H9 (cell line): ENCODE results near the gene MTURN. TPM values are rescaled to one million over a fixed set of nuclear protein-coding genes. Genes with fewer than 3 reads are reported as not detected.

ENCODE experiments used
- DNase-seq: peaks from one replicate; pipeline ENCODE4 v3.0.0-alpha.2; 2017
- H2AFZ ChIP-seq: one replicate; pipeline ENCODE4 v1.6.1; 2013; ENCODE audit warnings: mild to moderate bottlenecking, low read length, control low read depth, moderate library complexity
- H2AK5ac ChIP-seq: 2 replicates; pipeline ENCODE4 v1.6.1; 2013; ENCODE audit warnings: low read length, control low read depth, mixed read lengths; ENCODE audit not compliant: insufficient read length
- H2BK120ac ChIP-seq: one replicate; pipeline ENCODE4 v1.6.1; 2013; ENCODE audit warnings: low read depth, mild to moderate bottlenecking, low read length, control low read depth, inconsistent platforms; ENCODE audit not compliant: poor library complexity, severe bottlenecking
- H2BK12ac ChIP-seq: 2 replicates; pipeline ENCODE4 v1.6.1; 2013; ENCODE audit warnings: low read length, control low read depth, mixed read lengths, low read depth; ENCODE audit not compliant: insufficient read length
- H2BK15ac ChIP-seq: 2 replicates; pipeline ENCODE4 v1.6.1; 2013; ENCODE audit warnings: low read depth, low read length, control low read depth
- H2BK20ac ChIP-seq: one replicate; pipeline ENCODE4 v1.6.1; 2013; ENCODE audit warnings: low read depth, mild to moderate bottlenecking, low read length, control low read depth, inconsistent platforms; ENCODE audit not compliant: poor library complexity, severe bottlenecking
- H2BK5ac ChIP-seq: 2 replicates; pipeline ENCODE4 v1.6.1; 2013; ENCODE audit warnings: low read length, control low read depth, mixed read lengths; ENCODE audit not compliant: insufficient read length
- H3K14ac ChIP-seq: 2 replicates; pipeline ENCODE4 v1.6.1; 2013; ENCODE audit warnings: low read length, control low read depth; ENCODE audit not compliant: insufficient read depth
- H3K18ac ChIP-seq: 2 replicates; pipeline ENCODE4 v1.6.1; 2013; ENCODE audit warnings: low read depth, mild to moderate bottlenecking, mixed read lengths, low read length, control low read depth; ENCODE audit not compliant: insufficient read length
- H3K23ac ChIP-seq: 2 replicates; pipeline ENCODE4 v1.6.1; 2013; ENCODE audit warnings: low read length, control low read depth, mixed read lengths, low read depth; ENCODE audit not compliant: insufficient read length
- H3K23me2 ChIP-seq: 2 replicates; pipeline ENCODE4 v1.6.1; 2013; ENCODE audit warnings: low read depth, mild to moderate bottlenecking, mixed read lengths, low read length, control low read depth; ENCODE audit not compliant: insufficient read length, poor library complexity, severe bottlenecking
- H3K27ac ChIP-seq: 2 replicates; pipeline ENCODE4 v1.5.1; 2013; ENCODE audit warnings: low read length, control low read depth, mixed read lengths, low read depth; ENCODE audit not compliant: insufficient read length
- H3K27me3 ChIP-seq: 2 replicates; pipeline ENCODE4 v1.6.1; 2013; ENCODE audit warnings: low read length, control low read depth, inconsistent platforms; ENCODE audit not compliant: insufficient read depth
- H3K4ac ChIP-seq: 2 replicates; pipeline ENCODE4 v1.6.1; 2013; ENCODE audit warnings: low read depth, mild to moderate bottlenecking, control low read depth, inconsistent platforms, low read length, moderate library complexity
- H3K4me1 ChIP-seq: 2 replicates; pipeline ENCODE4 v1.6.1; 2013; ENCODE audit warnings: low read length, control low read depth, inconsistent platforms; ENCODE audit not compliant: insufficient read depth
- H3K4me2 ChIP-seq: 2 replicates; pipeline ENCODE4 v1.6.1; 2013; ENCODE audit warnings: low read length, control low read depth, mixed read lengths; ENCODE audit not compliant: insufficient read length, insufficient read depth
- H3K56ac ChIP-seq: 2 replicates; pipeline ENCODE4 v1.6.1; 2013; ENCODE audit warnings: low read depth, mild to moderate bottlenecking, mixed read lengths, low read length, control low read depth; ENCODE audit not compliant: insufficient read length
- H3K79me1 ChIP-seq: 2 replicates; pipeline ENCODE4 v1.6.1; 2013; ENCODE audit warnings: low read depth, mild to moderate bottlenecking, moderate library complexity, low read length, control low read depth, inconsistent platforms; ENCODE audit not compliant: insufficient read depth, poor library complexity, severe bottlenecking
- H3K79me2 ChIP-seq: 2 replicates; pipeline ENCODE4 v1.6.1; 2013; ENCODE audit warnings: low read length, control low read depth, inconsistent platforms; ENCODE audit not compliant: insufficient read depth
- H3K9ac ChIP-seq: 2 replicates; pipeline ENCODE4 v1.6.1; 2013; ENCODE audit warnings: low read length, control low read depth, mixed read lengths; ENCODE audit not compliant: insufficient read length; ENCODE audit errors: extremely low read depth
- H3K9me3 ChIP-seq: one replicate; pipeline ENCODE4 v1.6.1; 2013; ENCODE audit warnings: low read depth, low read length, inconsistent platforms; ENCODE audit not compliant: control insufficient read depth
- H3T11ph ChIP-seq: one replicate; pipeline ENCODE4 v1.6.1; 2013; ENCODE audit warnings: mild to moderate bottlenecking, low read length, control low read depth, inconsistent platforms
- H4K20me1 ChIP-seq: one replicate; pipeline ENCODE4 v1.6.1; 2013; ENCODE audit not compliant: control insufficient read depth, insufficient read length, insufficient read depth
- H4K5ac ChIP-seq: 2 replicates; pipeline ENCODE4 v1.6.1; 2013; ENCODE audit warnings: low read depth, mild to moderate bottlenecking, mixed read lengths, low read length, control low read depth; ENCODE audit not compliant: insufficient read length
- H4K8ac ChIP-seq: replicated peaks from 2 replicates; pipeline ENCODE4 v1.6.1; 2013; ENCODE audit warnings: low read length, control low read depth, mixed read lengths, low read depth; ENCODE audit not compliant: insufficient read length
- H4K91ac ChIP-seq: 2 replicates; pipeline ENCODE4 v1.6.1; 2013; ENCODE audit warnings: low read depth, mild to moderate bottlenecking, moderate library complexity, mixed read lengths, low read length, control low read depth; ENCODE audit not compliant: insufficient read length
- H3K27ac Mint-ChIP-seq, 3 experiments: 2 replicates in 2 of 3; 3 replicates in 1 of 3; pipeline ENCODE4 v1.8.0; 2020 to 2021; ENCODE audit warnings: mixed read lengths in 3 of 3, mild to moderate bottlenecking in 1 of 3, moderate library complexity in 1 of 3
- H3K27me3 Mint-ChIP-seq: 2 replicates; pipeline ENCODE4 v1.8.0; 2021; ENCODE audit warnings: low read depth, mild to moderate bottlenecking, moderate library complexity, mixed read lengths
- H3K36me3 Mint-ChIP-seq, 3 experiments: 2 replicates in 2 of 3; 3 replicates in 1 of 3; pipeline ENCODE4 v1.8.0; 2020 to 2021; ENCODE audit warnings: low read depth in 3 of 3, mixed read lengths in 3 of 3; ENCODE audit not compliant: insufficient read depth in 1 of 3
- H3K4me1 Mint-ChIP-seq, 2 experiments: 2 replicates each; pipeline ENCODE4 v1.8.0; 2020; ENCODE audit warnings: mixed read lengths in 2 of 2
- H3K4me3 Mint-ChIP-seq, 2 experiments: 2 replicates in 1 of 2; 3 replicates in 1 of 2; pipeline ENCODE4 v1.8.0; 2020 to 2021; ENCODE audit warnings: mild to moderate bottlenecking in 2 of 2, mixed read lengths in 2 of 2, moderate library complexity in 1 of 2
- H3K9me3 Mint-ChIP-seq, 2 experiments: 2 replicates in 1 of 2; 3 replicates in 1 of 2; pipeline ENCODE4 v1.8.0; 2020; ENCODE audit warnings: mild to moderate bottlenecking in 2 of 2, mixed read lengths in 2 of 2, moderate library complexity in 1 of 2
- CTCF ChIP-seq: fragments of 200-600 bp; sonication (generic); conservative IDR thresholded peaks from 3 replicates; pipeline ENCODE4 v1.8.0; 2021; ENCODE audit warnings: antibody characterized with exemption, mild to moderate bottlenecking
- WGBS: extraction: QIAGEN DNeasy Blood & Tissue Kit; methylation state at CpG from one replicate; pipeline ENCODE4 v1.1.7; 2013; ENCODE audit warnings: missing lambda C conversion rate, low lambda C conversion rate, mixed read lengths; ENCODE audit not compliant: insufficient read length; ENCODE audit errors: extremely low coverage; 5-methylcytosine and 5-hydroxymethylcytosine counted together
- total RNA-seq: library from RNA; stranded (reverse); gene quantifications from 2 replicates; pipeline ENCODE4 v1.2.1, GENCODE V29; 2021

The MTURN gene
- total RNA-seq, 1 experiment from 2014 or later: 3.4 TPM

DNA sequence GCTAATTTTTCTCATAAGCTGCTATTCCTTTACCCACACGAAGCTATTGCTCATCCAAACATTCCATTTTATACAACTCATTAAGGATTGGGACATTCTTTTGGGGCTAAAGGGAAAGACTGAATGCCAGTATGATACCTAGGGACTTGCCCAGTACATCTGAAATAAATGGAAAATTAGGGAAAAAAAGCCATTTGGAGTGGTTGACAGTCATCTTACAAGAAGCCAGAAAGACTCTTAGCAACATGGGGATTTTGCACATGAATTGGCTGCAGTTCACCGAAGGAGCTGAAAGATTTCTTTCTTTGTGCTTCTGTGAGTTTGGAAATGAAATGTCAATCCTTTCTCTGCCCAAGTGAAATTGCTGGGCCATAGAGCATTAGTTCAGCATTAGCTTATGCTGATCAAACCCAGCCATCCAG is 43.3 kb upstream of the MTURN start:
- no peak for DNase-seq
- peaks cover 9% of the 10 kb centered on the region in 2 experiments for H3K4me1 Mint-ChIP-seq
- Histone ChIP-seq H3K56ac (no peak overlapping the region), H4K20me1 (no peaks in the 10 kb centered on the region), H2BK20ac (no peak overlapping the region), H4K8ac (no peak overlapping the region), H3K4ac (no peak overlapping the region), H3K18ac (no peak overlapping the region), H3T11ph (no peak overlapping the region), H3K23me2 (no peaks in the 10 kb centered on the region), H2BK12ac (no peak overlapping the region), H3K27me3 (no peaks in the 10 kb centered on the region), H2BK5ac (no peak overlapping the region), H2BK120ac (no peak overlapping the region), H3K4me1 (no peaks in the 10 kb centered on the region; the same call in 1 of the 2 replicates), H3K14ac (no peak overlapping the region), H3K27ac (no peak overlapping the region), H4K91ac (no peak overlapping the region), H2BK15ac (no peak overlapping the region), H3K9me3 (no peaks in the 10 kb centered on the region), H3K79me2 (no peaks in the 10 kb centered on the region), H2AK5ac (no peak overlapping the region), H2AFZ (no peak overlapping the region), H3K79me1 (no peaks in the 10 kb centered on the region), H4K5ac (no peak overlapping the region), H3K23ac (no peak overlapping the region), H3K4me2 (no peak overlapping the region), H3K9ac (no peak overlapping the region)
- peaks cover 8 to 13% of the 10 kb centered on the region in 2 experiments for H3K9me3 Mint-ChIP-seq
- no peak overlapping the region for H3K27ac Mint-ChIP-seq
- TF ChIP-seq CTCF: no peak
- H3K27me3 Mint-ChIP-seq: no peaks in the 10 kb centered on the region
- no peak overlapping the region for H3K4me3 Mint-ChIP-seq
- peaks cover 9 to 23% (median 12%) of the 10 kb centered on the region in 3 experiments for H3K36me3 Mint-ChIP-seq
- no CpG with 5 or more reads among the region's 2 CpGs for WGBS
